Mucosa of descending colon (tissue), 3 donors: Measurements from ENCODE around the gene CIAO3. TPM values are rescaled to one million over a fixed set of nuclear protein-coding genes. Genes with fewer than 3 reads are reported as not detected.

Source experiments
- ATAC-seq: fragments of 200-7000 bp; cut with Tn5 transposase; one replicate; pipeline ENCODE4 v1.9.1; 2020; ENCODE audit warnings: mild to moderate bottlenecking, moderate library complexity
- DNase-seq, 3 donors: peaks; one replicate each; pipeline ENCODE4 v3.0.0-alpha.2; 2020
- H3K36me3 ChIP-seq: fragments of 200-600 bp; one replicate; pipeline ENCODE4 v1.8.0; 2021; ENCODE audit warnings: low read depth, mild to moderate bottlenecking
- H3K4me1 ChIP-seq: fragments of 200-600 bp; one replicate; pipeline ENCODE4 v1.8.0; 2021; ENCODE audit warnings: low read depth, mild to moderate bottlenecking
- H3K4me3 ChIP-seq: fragments of 200-600 bp; one replicate; pipeline ENCODE4 v1.8.0; 2021; ENCODE audit warnings: mild to moderate bottlenecking
- H3K9me3 ChIP-seq: fragments of 200-600 bp; one replicate; pipeline ENCODE4 v1.8.0; 2021; ENCODE audit warnings: mild to moderate bottlenecking
- intact Hi-C, 2 donors: fragments of 100-400 bp; cut with DNase I in 1 of 2; cut with micrococcal nuclease in 1 of 2; formaldehyde crosslinking; loops; one replicate each; pipeline versions ENCODE4 v1.11.0 to v1.11.1; 2022; cut with DNase I, micrococcal nuclease
- total RNA-seq, 3 donors: library from RNA; stranded (reverse); fragmentation: NEBNext Ultra II Directional in 2 of 3; extraction: Animal tissue kit (Norgen Biotek cat#: 25700) in 2 of 3; gene quantifications; one replicate each; pipeline versions ENCODE4 v1.2.1 to v1.2.4, GENCODE V29; 2021 to 2023
- TF ChIP-seq, protein P1 (sequence below): fragments of 200-600 bp; IDR thresholded peaks from one replicate; pipeline ENCODE4 v1.8.0; 2022; ENCODE audit warnings: antibody characterized with exemption, mild to moderate bottlenecking
- donor health status: DM: no; HTN: no; CAD: no; lungs with moderate emphysema.
- donor health status: DM: no; HTN: no; CAD: no.
- donor health status: DM: no; HTN: yes; CAD: no.

CIAO3 gene
- total RNA-seq, 3 donors from 2014 or later = 37.7 to 48.7 (median 47.6) TPM

DNA sequence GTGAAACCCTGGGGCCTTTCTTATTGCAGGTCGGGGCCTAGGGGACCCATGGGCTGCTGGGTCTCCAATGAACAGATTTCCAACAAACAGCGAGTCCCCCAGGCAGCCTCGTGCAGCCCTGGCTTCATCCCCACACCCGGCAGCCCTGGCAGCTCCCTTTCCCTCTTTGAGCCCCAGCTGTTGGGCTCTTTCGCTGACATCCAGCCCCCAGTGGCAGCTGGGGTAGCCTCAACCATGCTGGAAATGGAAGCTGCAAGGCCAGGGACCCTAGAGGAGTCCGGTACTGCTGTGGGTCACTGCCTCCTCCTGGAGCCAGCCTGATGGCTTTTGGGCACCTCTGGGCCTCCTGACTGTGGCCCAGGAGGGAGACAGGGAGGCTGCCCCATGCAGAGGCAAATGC lies 41.5 kb upstream of the CIAO3 start:
- no peaks in the 10 kb centered on the region for H3K9me3 ChIP-seq
- no peak for ATAC-seq
- H3K36me3 ChIP-seq = no peaks in the 10 kb centered on the region
- no peak overlapping the region for H3K4me3 ChIP-seq
- TF ChIP-seq, protein P1, sequence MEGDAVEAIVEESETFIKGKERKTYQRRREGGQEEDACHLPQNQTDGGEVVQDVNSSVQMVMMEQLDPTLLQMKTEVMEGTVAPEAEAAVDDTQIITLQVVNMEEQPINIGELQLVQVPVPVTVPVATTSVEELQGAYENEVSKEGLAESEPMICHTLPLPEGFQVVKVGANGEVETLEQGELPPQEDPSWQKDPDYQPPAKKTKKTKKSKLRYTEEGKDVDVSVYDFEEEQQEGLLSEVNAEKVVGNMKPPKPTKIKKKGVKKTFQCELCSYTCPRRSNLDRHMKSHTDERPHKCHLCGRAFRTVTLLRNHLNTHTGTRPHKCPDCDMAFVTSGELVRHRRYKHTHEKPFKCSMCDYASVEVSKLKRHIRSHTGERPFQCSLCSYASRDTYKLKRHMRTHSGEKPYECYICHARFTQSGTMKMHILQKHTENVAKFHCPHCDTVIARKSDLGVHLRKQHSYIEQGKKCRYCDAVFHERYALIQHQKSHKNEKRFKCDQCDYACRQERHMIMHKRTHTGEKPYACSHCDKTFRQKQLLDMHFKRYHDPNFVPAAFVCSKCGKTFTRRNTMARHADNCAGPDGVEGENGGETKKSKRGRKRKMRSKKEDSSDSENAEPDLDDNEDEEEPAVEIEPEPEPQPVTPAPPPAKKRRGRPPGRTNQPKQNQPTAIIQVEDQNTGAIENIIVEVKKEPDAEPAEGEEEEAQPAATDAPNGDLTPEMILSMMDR = no peak
- peaks cover 5% of the 10 kb centered on the region for H3K4me1 ChIP-seq
- no peak for DNase-seq
- intact Hi-C loops = no loop called here

DNA sequence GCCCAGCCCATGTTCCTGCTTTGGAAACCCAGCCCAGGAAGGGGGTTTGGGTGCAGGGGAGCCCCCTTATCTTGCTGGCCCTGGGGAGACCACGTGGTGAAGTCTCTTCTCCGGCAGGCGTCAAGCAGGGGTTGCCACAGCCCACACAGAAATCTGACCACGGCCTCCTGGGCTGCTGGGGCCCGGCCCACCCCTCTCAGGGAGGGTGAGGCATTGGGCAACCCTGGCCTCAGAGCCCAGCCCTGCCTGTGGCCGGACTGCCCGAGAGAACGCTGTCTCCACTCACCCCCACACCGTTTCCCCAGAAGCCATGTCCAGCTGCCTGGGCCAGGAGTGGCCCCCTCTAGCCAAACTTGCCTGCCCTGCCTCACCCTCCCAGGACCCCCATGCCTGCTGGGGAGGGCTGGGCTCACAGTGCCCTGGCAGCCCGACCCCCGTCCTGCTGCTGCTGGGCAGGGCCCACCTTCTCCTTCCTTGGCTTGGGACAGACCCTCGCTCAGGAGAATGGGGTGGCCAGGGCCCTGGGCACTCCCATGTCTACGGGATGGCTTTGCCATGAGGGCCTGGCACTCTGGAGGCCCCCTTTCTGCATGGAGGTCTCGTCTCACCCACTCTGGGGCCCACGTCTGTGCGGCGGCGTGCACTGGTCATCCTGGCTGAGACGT lies 40.7 kb upstream of the CIAO3 start:
- no peak for ATAC-seq
- Histone ChIP-seq H3K36me3 (no peaks in the 10 kb centered on the region), H3K9me3 (no peaks in the 10 kb centered on the region), H3K4me1 (no peaks in the 10 kb centered on the region), H3K4me3 (no peak overlapping the region)
- intact Hi-C loops = no loop called here
- DNase-seq = no peak
- TF ChIP-seq, protein P1 = no peak

DNA sequence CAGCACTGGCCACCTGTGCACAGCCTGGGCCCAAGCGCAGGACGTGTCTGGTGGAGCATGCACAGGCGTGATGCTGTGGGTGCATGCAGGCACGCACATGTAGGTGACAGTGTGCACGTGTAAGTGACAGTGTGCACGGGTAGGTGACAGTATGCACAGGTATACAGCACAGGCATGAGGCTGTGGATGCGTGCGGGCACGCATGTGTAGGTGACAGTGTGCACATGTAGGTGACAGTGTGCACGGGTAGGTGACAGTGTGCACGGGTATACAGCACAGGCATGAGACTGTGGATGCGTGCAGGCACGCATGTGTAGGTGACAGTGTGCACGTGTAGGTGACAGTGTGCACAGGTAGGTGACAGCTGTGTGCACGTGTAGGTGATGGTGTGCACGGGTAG lies 39.5 kb upstream of the CIAO3 start:
- ATAC-seq (no peak), DNase-seq (no peak)
- intact Hi-C loops = no loop called here
- Histone ChIP-seq H3K4me3 (no peak overlapping the region), H3K9me3 (no peaks in the 10 kb centered on the region), H3K36me3 (no peaks in the 10 kb centered on the region), H3K4me1 (no peaks in the 10 kb centered on the region)
- TF ChIP-seq, protein P1 = no peak

DNA sequence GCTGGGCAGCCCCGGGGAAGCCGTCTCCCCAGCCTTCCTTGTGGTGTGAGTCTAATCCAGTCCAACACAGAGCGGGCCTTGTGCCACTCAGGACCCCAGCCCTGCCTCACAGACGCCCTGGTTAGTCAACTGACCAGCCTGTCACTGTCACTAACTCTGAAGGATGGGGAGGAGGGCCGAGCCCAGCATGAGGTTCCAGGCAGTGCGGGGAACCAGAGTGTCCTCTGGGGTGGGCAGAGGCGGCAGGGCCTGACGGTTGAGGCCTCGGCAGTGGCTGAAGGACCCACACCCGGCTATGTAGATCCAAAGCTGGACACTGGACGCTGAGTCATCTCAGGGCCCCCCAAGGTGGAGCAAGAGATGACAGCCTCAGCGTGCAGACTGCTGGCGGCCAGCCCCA lies 38.8 kb upstream of the CIAO3 start:
- H3K36me3 ChIP-seq = no peaks in the 10 kb centered on the region
- DNase-seq = no peak

DNA sequence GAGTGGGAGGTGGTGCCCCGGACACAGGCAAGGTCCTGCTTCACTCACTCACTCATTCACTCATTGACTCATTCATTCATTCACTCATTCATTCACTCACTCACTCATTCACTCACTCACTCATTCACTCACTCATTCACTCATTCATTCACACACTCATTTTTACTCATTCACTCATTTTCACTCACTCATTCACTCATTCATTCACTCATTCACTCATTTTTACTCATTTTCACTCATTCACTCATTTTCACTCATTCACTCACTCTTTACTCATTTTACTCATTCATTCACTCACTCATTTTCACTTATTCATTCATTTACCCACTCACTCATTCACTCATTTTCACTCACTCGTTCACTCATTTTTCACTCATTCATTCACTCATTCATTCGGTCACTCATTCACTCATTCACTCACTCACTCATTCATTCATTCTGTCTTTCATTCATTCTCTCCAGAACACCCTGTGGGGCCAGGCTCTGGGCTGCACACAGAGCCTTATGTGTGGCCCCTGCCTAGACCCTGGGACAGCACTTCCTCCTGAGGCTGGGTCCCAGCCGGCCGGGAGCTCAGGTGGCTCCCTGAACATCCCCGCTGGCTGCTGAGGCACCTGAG lies 38.2 kb upstream of the CIAO3 start:
- no peak overlapping the region for H3K4me3 ChIP-seq
- no peaks in the 10 kb centered on the region for H3K4me1 ChIP-seq
- DNase-seq (no peak), ATAC-seq (no peak)
- TF ChIP-seq, protein P1 = no peak
- no peaks in the 10 kb centered on the region for H3K9me3 ChIP-seq
- H3K36me3 ChIP-seq = no peaks in the 10 kb centered on the region
- intact Hi-C loops = no loop called here

More for the DNA sequence above, 38.8 kb upstream of the CIAO3 start:
- H3K9me3 ChIP-seq = no peaks in the 10 kb centered on the region
- no peaks in the 10 kb centered on the region for H3K4me1 ChIP-seq
- no peak for ATAC-seq
- TF ChIP-seq, protein P1 = no peak
- intact Hi-C loops = no loop called here
- no peak overlapping the region for H3K4me3 ChIP-seq
